SK-N-SH treated with all-trans-retinoic acid at 6 μM for 48 hours (cell line): Measurements from ENCODE around the gene KIAA1671.

Experiments used
- BACH2 ChIP-seq: fragments of 250-450 bp; sonication (Bioruptor Pico); IDR thresholded peaks from 2 replicates; pipeline ENCODE4 v1.9.0; 2021; ENCODE audit warnings: mild to moderate bottlenecking, borderline replicate concordance
- CSRNP3 ChIP-seq: fragments of 250-450 bp; sonication (Bioruptor Pico); IDR thresholded peaks from 2 replicates; pipeline ENCODE4 v1.5.1; 2021; ENCODE audit warnings: mild to moderate bottlenecking, moderate library complexity
- ESRRG ChIP-seq: fragments of 250-450 bp; sonication (Bioruptor Pico); IDR thresholded peaks from 2 replicates; pipeline ENCODE4 v1.6.1; 2021; ENCODE audit warnings: mild to moderate bottlenecking
- ISL1 ChIP-seq: fragments of 250-450 bp; sonication (Bioruptor Pico); IDR thresholded peaks from 2 replicates; pipeline ENCODE4 v2.1.2; 2022; ENCODE audit warnings: mild to moderate bottlenecking, moderate library complexity
- PATZ1 ChIP-seq: fragments of 250-450 bp; sonication (Bioruptor Pico); IDR thresholded peaks from 2 replicates; pipeline ENCODE4 v1.8.0; 2020; ENCODE audit warnings: mild to moderate bottlenecking, moderate library complexity, borderline replicate concordance
- TOX ChIP-seq: fragments of 250-450 bp; sonication (Bioruptor Pico); IDR thresholded peaks from 2 replicates; pipeline ENCODE4 v1.8.0; 2021; ENCODE audit warnings: mild to moderate bottlenecking, moderate library complexity, borderline replicate concordance
- TSHZ2 ChIP-seq: fragments of 250-450 bp; sonication (Bioruptor Pico); IDR thresholded peaks from 2 replicates; pipeline ENCODE4 v1.5.0; 2020; ENCODE audit warnings: mild to moderate bottlenecking, moderate library complexity
- ZFP30 ChIP-seq: fragments of 450-650 bp; formaldehyde crosslinking; IDR thresholded peaks from 2 replicates; pipeline ENCODE4 v1.5.0; 2022; ENCODE audit warnings: mild to moderate bottlenecking, moderate library complexity

GRCh38 chr22:25216230-25216629, 263.7 kb downstream of the KIAA1671 start:
- TF ChIP-seq ESRRG (CRISPR knock-in tag) (no peak), ZFP30 (no peak), ISL1 (CRISPR knock-in tag) (no peak), PATZ1 (CRISPR knock-in tag) (no peak), TOX (CRISPR knock-in tag) (no peak), TSHZ2 (CRISPR knock-in tag) (no peak), CSRNP3 (no peak), BACH2 (CRISPR knock-in tag) (no peak)
